Anterior cingulate cortex (tissue), 58 donors: ENCODE measurements around the gene METTL25B.

Experiments used
- DNase-seq, 58 donors: peaks; one replicate each; lab custom pipeline; 2025; lab: John Stamatoyannopoulos, UW

The METTL25B gene

GRCh38 chr1:156721535-156721934 lies 6.7 kb upstream of the METTL25B start:
- no peak for DNase-seq

GRCh38 chr1:156725683-156726280 lies 2.5 kb upstream of the METTL25B start:
- DNase-seq, result peak in 55 of 58 donors; percentile 29 to 92 (median 70)

DNA sequence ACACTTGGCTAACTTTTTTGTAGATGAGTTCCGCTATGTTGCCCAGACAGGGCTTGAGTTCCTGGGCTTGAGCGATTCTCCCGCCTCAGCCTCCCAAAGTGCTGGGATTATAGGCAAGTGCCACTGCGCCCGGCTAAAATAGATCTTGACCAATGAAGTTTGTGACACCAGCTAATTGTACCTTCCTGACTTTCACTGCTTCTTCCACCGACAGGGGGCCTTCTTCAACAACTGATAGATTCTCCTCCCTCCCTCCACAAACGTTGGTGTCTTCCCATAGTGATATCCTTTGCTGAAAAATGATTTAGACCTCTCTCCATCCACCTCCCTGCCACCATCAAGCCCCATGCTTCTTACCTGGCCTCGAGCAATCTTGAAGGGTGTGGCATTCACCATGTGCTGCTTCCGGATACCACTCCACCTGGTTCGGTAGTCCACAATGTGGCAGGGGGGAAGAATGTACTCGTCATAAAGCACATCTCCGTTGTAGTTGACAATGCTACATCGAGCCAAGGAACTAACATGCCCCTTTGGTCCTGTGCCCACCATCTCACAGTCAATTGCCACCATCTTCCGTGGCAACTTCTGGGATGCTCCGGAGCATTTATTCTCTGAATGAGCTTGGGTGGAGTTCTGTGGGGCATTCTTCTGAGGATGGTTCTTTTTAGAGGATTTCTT lies 1.6 kb upstream of the METTL25B start:
- peak in 7 of 58 donors; percentile 8 to 26 (median 15) for DNase-seq

- no peak for DNase-seq
These were observed 777 bp upstream of the METTL25B start for GRCh38 chr1:156727492-156727891.

GRCh38 chr1:156728599-156729462 lies 562 bp downstream of the METTL25B start, which contains the start of gene ISG20L2:
TSS of gene ISG20L2 (minus strand) at chr1:156728766. CDS start at chr1:156727652, 1,114 bp downstream.
- peak; percentile 54 to 98 (median 92) for DNase-seq

DNA sequence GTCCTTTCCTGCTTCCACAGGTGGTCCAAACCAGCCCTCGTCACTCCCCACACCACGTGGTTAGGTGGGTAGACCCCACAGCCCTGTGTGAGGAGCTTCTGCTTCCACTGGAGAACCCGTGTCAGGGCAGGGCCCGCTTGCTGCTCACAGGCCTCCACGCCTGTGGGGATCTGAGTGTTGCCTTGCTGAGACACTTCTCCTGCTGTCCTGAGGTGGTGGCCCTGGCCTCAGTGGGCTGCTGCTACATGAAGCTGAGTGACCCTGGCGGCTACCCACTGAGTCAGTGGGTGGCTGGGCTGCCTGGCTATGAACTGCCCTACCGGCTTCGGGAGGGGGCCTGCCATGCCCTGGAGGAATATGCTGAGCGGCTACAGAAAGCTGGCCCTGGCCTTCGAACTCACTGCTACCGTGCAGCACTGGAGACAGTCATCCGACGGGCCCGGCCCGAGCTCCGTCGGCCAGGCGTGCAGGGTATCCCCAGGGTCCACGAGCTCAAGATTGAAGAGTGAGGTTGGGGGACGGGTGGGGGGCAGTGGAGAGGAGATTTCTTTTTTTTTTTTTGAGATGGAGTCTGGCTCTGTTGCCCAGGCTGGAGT lies 5.8 kb downstream of the METTL25B start:
- DNase-seq, result no peak

- DNase-seq, result no peak
These were observed 10.1 kb downstream of the METTL25B start for GRCh38 chr1:156738407-156738806.

- DNase-seq, result no peak
These were observed 10.6 kb downstream of the METTL25B start for GRCh38 chr1:156738916-156739315.

GRCh38 chr1:156740237-156740740 lies 12.0 kb downstream of the METTL25B start:
- DNase-seq, result peak in 3 of 58 donors; percentile 44 to 58 (median 51)

GRCh38 chr1:156740741-156741480 lies 12.6 kb downstream of the METTL25B start, which contains the start of gene MRPL24:
TSS of gene MRPL24 (minus strand) at chr1:156741088. CDS start at chr1:156738704, 2,384 bp downstream.
- DNase-seq, result peak; percentile 85 to 100 (median 98)

GRCh38 chr1:156741481-156741983 lies 13.3 kb downstream of the METTL25B start:
- DNase-seq, result no peak

- no peak for DNase-seq
These were observed 13.7 kb downstream of the METTL25B start for GRCh38 chr1:156742017-156742416.

GRCh38 chr1:156742801-156743200 lies 14.5 kb downstream of the METTL25B start:
- no peak for DNase-seq

- DNase-seq, result no peak
These were observed 15.4 kb downstream of the METTL25B start for GRCh38 chr1:156743367-156744302.

GRCh38 chr1:156744344-156744743 lies 16.1 kb downstream of the METTL25B start:
- DNase-seq, result no peak

GRCh38 chr1:156744786-156745419 lies 16.6 kb downstream of the METTL25B start:
- DNase-seq, result no peak

- no peak for DNase-seq
These were observed 17.6 kb downstream of the METTL25B start for GRCh38 chr1:156745881-156746280.

DNA sequence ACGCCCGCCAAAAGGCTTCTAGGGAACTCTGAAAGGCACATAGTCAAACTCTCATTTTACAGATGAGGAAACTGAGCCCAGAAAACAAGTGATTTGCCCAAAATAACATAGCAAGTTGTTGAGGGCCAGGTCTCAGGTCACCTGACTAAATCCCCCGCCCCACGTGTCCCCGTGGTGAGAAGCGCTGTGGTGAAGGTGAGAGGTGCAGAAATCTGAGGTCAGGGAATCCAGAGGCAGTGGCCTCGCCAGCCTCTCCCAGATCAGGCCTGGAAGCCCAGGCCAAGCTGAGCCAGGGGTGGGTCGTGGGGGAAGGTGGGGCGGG lies 18.1 kb downstream of the METTL25B start:
- no peak for DNase-seq
